GM19193 (cell line): ENCODE results near the gene PRIM2.

Experiments
- POLR2A ChIP-seq: IDR thresholded peaks from 4 replicates; pipeline ENCODE4 v1.6.1; 2011; ENCODE audit not compliant: insufficient read depth, insufficient read length; ENCODE audit errors: extremely low read depth

Gene PRIM2

GRCh38 chr6:57432157-57432556, 114.7 kb downstream of the PRIM2 start:
- no peak for TF ChIP-seq POLR2A

- no peak for TF ChIP-seq POLR2A
Observed at GRCh38 chr6:57432919-57433684, 115.7 kb downstream of the PRIM2 start.

DNA sequence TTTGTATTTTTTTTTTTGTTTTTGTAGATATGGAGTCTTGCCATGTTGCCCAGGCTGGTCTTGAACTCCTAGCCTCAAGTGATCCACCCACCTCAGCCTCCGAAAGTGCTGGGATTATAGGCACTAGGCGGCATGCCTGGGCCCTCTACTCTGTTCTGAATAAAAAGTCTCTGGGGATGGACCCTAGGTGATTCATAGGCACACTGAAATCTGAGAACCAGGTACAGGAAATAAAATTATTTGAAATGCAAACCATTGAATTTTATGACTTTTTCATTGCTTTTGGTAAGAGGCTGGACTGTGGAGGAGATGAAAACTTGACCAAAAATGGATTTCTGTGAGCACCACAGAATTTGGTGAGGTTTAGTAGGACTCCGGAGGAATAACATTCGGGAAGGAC, 117.5 kb downstream of the PRIM2 start:
- no peak for TF ChIP-seq POLR2A

GRCh38 chr6:57435475-57436160, 118.2 kb downstream of the PRIM2 start:
- TF ChIP-seq POLR2A, result no peak

DNA sequence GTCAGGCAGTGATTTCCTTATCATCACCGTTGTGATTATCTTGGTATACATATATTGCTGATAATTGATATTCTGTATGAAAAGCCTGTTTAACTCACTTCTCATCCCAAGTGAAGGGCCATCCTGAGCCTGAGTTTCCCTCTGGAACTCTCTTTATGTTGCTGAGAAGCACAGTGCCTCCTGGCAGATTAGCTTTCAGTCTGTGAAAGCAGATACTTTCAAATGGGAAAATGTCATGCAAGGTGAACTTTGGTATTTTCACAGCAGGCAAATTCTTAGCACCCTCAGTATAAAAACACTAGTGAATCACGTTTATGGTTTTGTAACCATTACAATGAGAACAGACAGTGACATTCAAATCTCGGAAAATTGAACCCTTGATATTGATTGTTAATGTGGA, 151.6 kb downstream of the PRIM2 start:
- no peak for TF ChIP-seq POLR2A
